Activated CD4-positive, alpha-beta T cell treated with anti-CD3 and anti-CD28 coated beads for 1 hour (primary cell): ENCODE measurements around the gene STC2.

Source experiments
- DNase-seq: peaks from one replicate; pipeline ENCODE4 v3.0.0-alpha.2; 2020

STC2 gene

GRCh38 chr5:173328844-173329490 lies 753 bp upstream of the STC2 start:
- DNase-seq = no peak

GRCh38 chr5:173327084-173327947 lies 898 bp downstream of the STC2 start:
- no peak for DNase-seq

GRCh38 chr5:173326501-173326960 lies 1.7 kb downstream of the STC2 start:
- no peak for DNase-seq

GRCh38 chr5:173325091-173325698 lies 3.0 kb downstream of the STC2 start:
- DNase-seq = no peak

- no peak for DNase-seq
Observed at GRCh38 chr5:173324115-173325001, 3.9 kb downstream of the STC2 start.

- no peak for DNase-seq
Observed at GRCh38 chr5:173323799-173324114, 4.5 kb downstream of the STC2 start.

- DNase-seq = no peak
Observed at GRCh38 chr5:173323106-173323798, 5.0 kb downstream of the STC2 start.

- DNase-seq = no peak
Observed at GRCh38 chr5:173321886-173322285, 6.3 kb downstream of the STC2 start.

GRCh38 chr5:173320259-173320658 lies 8.0 kb downstream of the STC2 start:
- no peak for DNase-seq

- no peak for DNase-seq
Observed at GRCh38 chr5:173319646-173320045, 8.6 kb downstream of the STC2 start.

GRCh38 chr5:173318881-173319620 lies 9.2 kb downstream of the STC2 start:
- DNase-seq = no peak

- DNase-seq = no peak
Observed at GRCh38 chr5:173318330-173318729, 9.9 kb downstream of the STC2 start.

- no peak for DNase-seq
Observed at GRCh38 chr5:173317852-173318251, 10.4 kb downstream of the STC2 start.

GRCh38 chr5:173317091-173317730 lies 11.0 kb downstream of the STC2 start:
- DNase-seq = no peak

GRCh38 chr5:173316339-173317020 lies 11.7 kb downstream of the STC2 start:
- DNase-seq = no peak

GRCh38 chr5:173315495-173316338 lies 12.5 kb downstream of the STC2 start:
- DNase-seq = no peak

- DNase-seq = no peak
Observed at GRCh38 chr5:173314166-173314952, 13.9 kb downstream of the STC2 start.

GRCh38 chr5:173313351-173313801 lies 14.8 kb downstream of the STC2 start:
- no peak for DNase-seq

- no peak for DNase-seq
Observed at GRCh38 chr5:173312821-173313220, 15.4 kb downstream of the STC2 start.
